DND-41 (cell line): Measurements from ENCODE around the gene GPR37L1.

Experiments
- ATAC-seq: fragments of 200-7000 bp; cut with Tn5 transposase; 3 replicates; pipeline ENCODE4 v1.9.1; 2021; ENCODE audit warnings: low read depth; ENCODE audit not compliant: insufficient read depth
- DNase-seq: peaks from one replicate; pipeline ENCODE4 v3.0.0-alpha.2; 2020
- H2AFZ ChIP-seq: 2 replicates; pipeline ENCODE4 v1.6.0; 2012; ENCODE audit warnings: low read depth, low read length
- H3K27ac ChIP-seq: 2 replicates; pipeline ENCODE4 v1.5.1; 2012; ENCODE audit warnings: low read length, inconsistent platforms
- H3K27me3 ChIP-seq: fragments of 200-600 bp; sonication (generic); 2 replicates; pipeline ENCODE4 v1.6.0; 2012; ENCODE audit warnings: low read length, mild to moderate bottlenecking, inconsistent platforms; ENCODE audit not compliant: insufficient read depth, poor library complexity
- H3K36me3 ChIP-seq: 2 replicates; pipeline ENCODE4 v1.5.1; 2012; ENCODE audit warnings: low read length, inconsistent platforms; ENCODE audit not compliant: insufficient read depth
- H3K4me1 ChIP-seq: 2 replicates; pipeline ENCODE4 v1.5.1; 2012; ENCODE audit warnings: mild to moderate bottlenecking, low read length; ENCODE audit not compliant: insufficient read depth
- H3K4me2 ChIP-seq: 2 replicates; pipeline ENCODE4 v1.6.0; 2012; ENCODE audit warnings: mild to moderate bottlenecking, moderate library complexity, low read length, inconsistent platforms; ENCODE audit not compliant: insufficient read depth
- H3K4me3 ChIP-seq, 2 experiments: fragments of 200-600 bp in 1 of 2; shearing (Covaris generic) in 1 of 2; 2 replicates each; pipeline ENCODE4 v1.5.1; 2012 to 2016; ENCODE audit warnings: inconsistent platforms in 2 of 2, low read length in 2 of 2, mild to moderate bottlenecking in 2 of 2, low read depth in 1 of 2, moderate library complexity in 1 of 2
- H3K79me2 ChIP-seq: 2 replicates; pipeline ENCODE4 v1.6.0; 2012; ENCODE audit warnings: low read length, inconsistent platforms; ENCODE audit not compliant: insufficient read depth
- H3K9ac ChIP-seq: 2 replicates; pipeline ENCODE4 v1.6.0; 2012; ENCODE audit warnings: low read depth, mild to moderate bottlenecking, inconsistent platforms, low read length, moderate library complexity
- H3K9me3 ChIP-seq: 2 replicates; pipeline ENCODE4 v1.5.1; 2012; ENCODE audit warnings: low read length, moderate library complexity, mild to moderate bottlenecking, inconsistent platforms; ENCODE audit not compliant: insufficient read depth, severe bottlenecking
- H4K20me1 ChIP-seq: 2 replicates; pipeline ENCODE4 v1.6.0; 2012; ENCODE audit warnings: low read length; ENCODE audit not compliant: insufficient read depth
- EZH2 ChIP-seq: IDR thresholded peaks from 3 replicates; pipeline ENCODE4 v1.6.1; 2012; ENCODE audit warnings: borderline replicate concordance, low read depth, mild to moderate bottlenecking, moderate library complexity, low read length, inconsistent platforms; ENCODE audit not compliant: severe bottlenecking
- TF ChIP-seq, protein P1 (sequence below): IDR thresholded peaks from 2 replicates; pipeline ENCODE4 v1.5.1; 2012; ENCODE audit warnings: borderline replicate concordance, low read length, moderate library complexity, mild to moderate bottlenecking; ENCODE audit not compliant: poor library complexity, severe bottlenecking; ENCODE audit errors: extremely low read depth

The GPR37L1 gene

DNA sequence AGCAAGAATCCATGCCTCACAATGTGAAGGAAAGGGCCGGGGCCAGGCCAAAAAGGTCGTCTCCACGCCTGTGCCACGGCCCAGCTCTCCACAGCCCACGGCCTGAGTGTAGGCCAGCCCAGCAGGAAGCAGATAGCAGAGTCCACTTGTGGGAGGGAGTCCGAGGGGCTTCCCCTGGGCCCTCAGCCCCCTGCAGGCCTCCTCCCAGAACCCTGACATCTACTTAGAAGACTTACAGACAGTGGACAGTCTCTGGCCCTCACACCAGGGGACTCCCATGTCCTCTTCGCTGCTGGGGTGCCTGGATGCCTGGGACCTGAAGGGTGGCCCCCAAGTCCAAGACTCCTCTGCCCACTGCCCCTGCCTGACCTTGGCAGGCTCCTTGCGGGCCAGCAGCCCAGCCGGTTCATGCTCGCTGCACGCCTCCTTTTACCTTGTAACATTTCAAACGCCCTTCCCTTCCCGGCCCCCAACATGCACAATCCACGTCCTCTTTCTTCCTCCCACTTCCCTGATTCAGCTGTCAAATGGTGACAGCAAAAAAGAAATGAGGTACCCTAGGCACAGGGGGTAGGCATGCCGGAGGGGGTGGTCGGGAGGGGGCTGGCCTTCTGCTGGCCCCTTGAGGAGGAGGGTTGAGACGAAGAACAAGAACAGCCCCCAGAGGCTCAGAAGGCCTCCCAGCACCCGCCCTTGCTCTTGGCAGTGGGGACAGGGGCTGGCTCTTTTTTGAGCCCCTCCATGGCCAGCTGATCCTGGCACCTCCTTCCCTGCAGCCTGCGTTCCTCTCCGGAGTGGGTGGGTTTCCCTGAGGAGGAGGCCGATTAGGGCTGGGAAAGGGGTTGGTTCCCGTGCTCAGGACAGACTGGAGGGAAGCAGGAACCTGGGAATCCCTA, 38.7 kb downstream of the GPR37L1 start:
- no peak for ATAC-seq
- H3K4me1 ChIP-seq, result peaks cover 90% of the 10 kb centered on the region
- H4K20me1 ChIP-seq, result no peaks in the 10 kb centered on the region
- H2AFZ ChIP-seq, result no peak overlapping the region
- peak overlapping the region; percentile 68 for H3K4me2 ChIP-seq
- H3K9me3 ChIP-seq, result no peaks in the 10 kb centered on the region
- no peaks in the 10 kb centered on the region for H3K27me3 ChIP-seq
- peak overlapping the region; percentile 75 for H3K9ac ChIP-seq
- H3K27ac ChIP-seq, result peak overlapping the region; percentile 98
- DNase-seq, result peak; percentile 46
- peak overlapping the region in 1 of 2 experiments; percentile 60; a peak in 1 of 4 replicates for H3K4me3 ChIP-seq
- peaks cover 28% of the 10 kb centered on the region for H3K79me2 ChIP-seq
- H3K36me3 ChIP-seq, result peaks cover 20% of the 10 kb centered on the region
- TF ChIP-seq, protein P1, sequence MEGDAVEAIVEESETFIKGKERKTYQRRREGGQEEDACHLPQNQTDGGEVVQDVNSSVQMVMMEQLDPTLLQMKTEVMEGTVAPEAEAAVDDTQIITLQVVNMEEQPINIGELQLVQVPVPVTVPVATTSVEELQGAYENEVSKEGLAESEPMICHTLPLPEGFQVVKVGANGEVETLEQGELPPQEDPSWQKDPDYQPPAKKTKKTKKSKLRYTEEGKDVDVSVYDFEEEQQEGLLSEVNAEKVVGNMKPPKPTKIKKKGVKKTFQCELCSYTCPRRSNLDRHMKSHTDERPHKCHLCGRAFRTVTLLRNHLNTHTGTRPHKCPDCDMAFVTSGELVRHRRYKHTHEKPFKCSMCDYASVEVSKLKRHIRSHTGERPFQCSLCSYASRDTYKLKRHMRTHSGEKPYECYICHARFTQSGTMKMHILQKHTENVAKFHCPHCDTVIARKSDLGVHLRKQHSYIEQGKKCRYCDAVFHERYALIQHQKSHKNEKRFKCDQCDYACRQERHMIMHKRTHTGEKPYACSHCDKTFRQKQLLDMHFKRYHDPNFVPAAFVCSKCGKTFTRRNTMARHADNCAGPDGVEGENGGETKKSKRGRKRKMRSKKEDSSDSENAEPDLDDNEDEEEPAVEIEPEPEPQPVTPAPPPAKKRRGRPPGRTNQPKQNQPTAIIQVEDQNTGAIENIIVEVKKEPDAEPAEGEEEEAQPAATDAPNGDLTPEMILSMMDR, result no peak

DNA sequence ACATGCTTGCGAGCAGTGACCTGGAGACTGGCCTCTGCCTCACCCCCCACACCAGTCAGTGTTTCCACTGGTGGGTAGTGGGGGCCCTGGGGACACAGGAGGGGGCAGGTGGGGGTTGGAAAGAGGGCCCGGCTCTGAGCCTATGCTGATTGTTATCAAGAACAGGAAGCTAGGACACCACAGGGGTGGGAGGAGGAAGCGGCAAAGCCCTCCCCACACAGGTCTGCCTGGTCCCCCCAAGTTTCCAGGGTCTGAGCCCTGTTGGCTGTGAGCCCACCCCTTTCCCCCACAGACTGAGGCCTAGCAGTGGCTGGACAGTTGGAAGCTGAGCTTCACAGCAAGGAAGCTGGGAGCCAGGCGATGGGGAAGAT, 39.3 kb downstream of the GPR37L1 start:
- TF ChIP-seq, protein P1, result no peak
- TF ChIP-seq EZH2, result no peak
- H3K36me3 ChIP-seq, result peaks cover 13% of the 10 kb centered on the region
- H3K4me1 ChIP-seq, result peaks cover 94% of the 10 kb centered on the region
- no peaks in the 10 kb centered on the region for H4K20me1 ChIP-seq
- no peak overlapping the region for H3K4me3 ChIP-seq
- H3K9ac ChIP-seq, result peak overlapping the region; percentile 75
- H3K27ac ChIP-seq, result peak overlapping the region; percentile 98
- DNase-seq, result peak; percentile 85
- no peaks in the 10 kb centered on the region for H3K27me3 ChIP-seq
- H3K4me2 ChIP-seq, result peak overlapping the region; percentile 68
- peaks cover 28% of the 10 kb centered on the region for H3K79me2 ChIP-seq
- H2AFZ ChIP-seq, result no peak overlapping the region
- H3K9me3 ChIP-seq, result no peaks in the 10 kb centered on the region
- peak; percentile 39 for ATAC-seq

DNA sequence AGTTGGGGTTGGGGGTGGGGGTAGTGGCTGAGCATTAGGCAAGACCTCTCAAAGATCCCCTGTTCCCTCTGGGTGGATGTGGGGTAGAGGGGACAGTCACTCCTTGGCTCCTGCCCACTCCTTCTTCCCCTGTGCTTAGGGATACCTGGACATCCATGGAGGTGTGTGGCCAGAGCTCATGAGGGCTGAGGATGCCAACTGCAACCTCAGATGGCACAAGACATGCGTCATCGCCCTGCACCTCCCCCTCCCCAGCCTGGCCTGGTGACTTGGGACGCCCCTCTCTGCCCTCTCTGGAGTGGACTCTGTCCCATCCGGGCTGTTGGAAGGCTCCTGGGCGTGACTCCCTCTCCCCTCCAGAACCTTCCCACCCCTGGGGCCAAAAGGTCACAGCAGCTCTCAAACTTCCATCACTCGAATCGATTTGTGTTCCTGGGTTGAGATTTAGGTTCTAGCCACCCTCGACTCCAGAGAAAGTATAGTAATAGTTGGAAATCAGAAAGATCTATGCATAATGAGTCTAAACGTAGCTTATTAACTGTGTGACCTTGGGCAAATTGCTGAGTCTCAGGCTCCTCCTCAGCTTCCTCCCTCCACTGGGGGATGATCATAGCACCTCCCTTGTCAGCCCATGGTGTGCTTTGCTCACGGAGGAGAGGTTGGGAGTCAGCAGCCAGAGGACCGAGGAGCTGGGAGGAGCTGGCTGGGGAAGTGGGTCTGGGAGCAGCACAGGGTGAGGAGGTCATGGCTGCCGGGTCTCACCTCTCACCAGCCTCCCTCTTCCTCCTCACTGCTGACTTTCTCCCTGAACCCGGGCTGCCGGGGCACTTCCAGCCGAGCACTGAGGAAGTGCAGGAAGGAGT, 39.9 kb downstream of the GPR37L1 start:
- peak; percentile 62 for DNase-seq
- H3K4me3 ChIP-seq, result no peak overlapping the region

More for the DNA sequence above, 39.9 kb downstream of the GPR37L1 start:
- ATAC-seq, result 0 out of 3 replicates have a peak, but pooled peaks have one; percentile 7
- Histone ChIP-seq H3K27me3 (no peaks in the 10 kb centered on the region), H3K36me3 (peaks cover 10% of the 10 kb centered on the region; the same call in 1 of the 2 replicates), H3K4me2 (peak overlapping the region; percentile 26), H3K9ac (peak overlapping the region; percentile 75), H3K27ac (peak overlapping the region; percentile 98), H3K79me2 (peaks cover 26% of the 10 kb centered on the region), H4K20me1 (no peaks in the 10 kb centered on the region), H3K4me1 (peaks cover 92% of the 10 kb centered on the region), H3K9me3 (no peaks in the 10 kb centered on the region), H2AFZ (no peak overlapping the region)
- TF ChIP-seq, protein P1, result no peak
- TF ChIP-seq EZH2, result no peak
